Measurements from ENCODE around the gene BRINP2.
A peak's percentile ranks its signal among the peaks of the same experiment; 100 is the strongest.

Gene BRINP2

DNA sequence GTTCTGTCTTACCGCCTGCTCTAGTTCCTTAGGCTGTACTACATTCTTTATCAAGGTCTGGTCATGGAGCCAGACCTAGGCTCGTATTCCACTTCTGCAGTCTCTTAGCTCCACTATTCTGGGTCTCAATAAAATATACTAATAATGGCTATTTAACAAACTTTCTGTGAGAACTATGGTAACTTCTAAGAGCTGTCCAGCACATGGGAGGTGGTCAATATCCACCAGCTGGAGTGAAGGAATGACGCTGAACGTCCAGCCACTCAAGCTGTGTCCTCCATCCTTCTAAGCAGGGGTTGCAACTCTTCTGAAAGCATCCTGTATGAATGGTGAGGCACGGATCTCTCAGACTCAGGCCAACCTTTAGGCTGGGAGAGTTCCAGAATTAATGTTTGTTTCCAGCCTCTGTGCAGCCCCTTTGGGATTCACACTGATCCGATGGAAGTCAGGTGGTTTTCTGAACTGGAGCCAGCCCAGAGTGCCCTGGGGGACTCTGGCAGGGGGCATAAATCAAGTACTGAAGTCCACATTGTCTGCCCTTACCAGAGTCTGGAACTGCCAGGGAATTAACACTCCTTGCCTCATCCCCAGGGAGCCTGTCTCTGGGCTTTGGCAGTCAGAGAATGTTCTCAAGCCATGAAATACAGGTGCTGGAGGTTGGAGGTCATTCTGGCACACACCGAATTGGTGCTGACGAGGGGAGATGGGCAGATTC lies 57.4 kb downstream of the BRINP2 start:
- no peak for DNase-seq

DNA sequence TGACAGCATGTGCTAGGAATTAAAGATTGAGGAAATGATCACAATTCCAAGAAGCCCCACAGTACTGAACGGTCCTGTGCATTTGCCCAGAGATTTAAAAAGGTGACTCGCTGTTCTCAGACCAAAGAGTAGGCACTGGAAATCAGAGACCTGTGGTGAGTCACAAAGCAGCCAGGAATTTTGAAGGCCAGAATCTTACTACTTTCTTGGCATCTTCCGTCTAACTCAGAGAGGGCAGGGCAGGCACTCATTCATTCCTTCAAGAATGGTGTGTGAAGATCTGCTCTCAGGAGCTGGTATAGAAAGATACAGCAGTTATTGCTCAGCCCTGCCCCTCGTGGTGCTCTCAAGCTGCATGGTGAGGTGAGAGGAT lies 57.9 kb downstream of the BRINP2 start:
- DNase-seq, result peak; percentile 78

DNA sequence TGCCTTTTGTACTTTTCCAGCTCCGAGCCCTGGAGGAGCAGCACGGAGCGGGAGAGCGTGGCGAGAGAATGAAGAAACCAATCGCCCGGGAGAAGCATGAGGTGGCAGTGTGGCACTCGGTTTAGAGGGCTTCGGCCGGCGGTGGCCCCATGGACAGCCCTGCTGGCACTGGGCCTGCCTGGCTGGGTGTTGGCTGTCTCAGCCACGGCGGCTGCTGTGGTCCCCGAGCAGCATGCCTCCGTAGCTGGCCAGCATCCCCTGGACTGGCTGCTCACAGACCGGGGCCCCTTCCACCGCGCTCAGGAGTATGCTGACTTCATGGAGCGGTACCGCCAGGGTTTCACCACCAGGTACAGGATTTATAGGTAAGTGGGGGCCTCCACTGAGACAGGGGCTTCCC lies 59.0 kb downstream of the BRINP2 start:
- DNase-seq, result no peak

DNA sequence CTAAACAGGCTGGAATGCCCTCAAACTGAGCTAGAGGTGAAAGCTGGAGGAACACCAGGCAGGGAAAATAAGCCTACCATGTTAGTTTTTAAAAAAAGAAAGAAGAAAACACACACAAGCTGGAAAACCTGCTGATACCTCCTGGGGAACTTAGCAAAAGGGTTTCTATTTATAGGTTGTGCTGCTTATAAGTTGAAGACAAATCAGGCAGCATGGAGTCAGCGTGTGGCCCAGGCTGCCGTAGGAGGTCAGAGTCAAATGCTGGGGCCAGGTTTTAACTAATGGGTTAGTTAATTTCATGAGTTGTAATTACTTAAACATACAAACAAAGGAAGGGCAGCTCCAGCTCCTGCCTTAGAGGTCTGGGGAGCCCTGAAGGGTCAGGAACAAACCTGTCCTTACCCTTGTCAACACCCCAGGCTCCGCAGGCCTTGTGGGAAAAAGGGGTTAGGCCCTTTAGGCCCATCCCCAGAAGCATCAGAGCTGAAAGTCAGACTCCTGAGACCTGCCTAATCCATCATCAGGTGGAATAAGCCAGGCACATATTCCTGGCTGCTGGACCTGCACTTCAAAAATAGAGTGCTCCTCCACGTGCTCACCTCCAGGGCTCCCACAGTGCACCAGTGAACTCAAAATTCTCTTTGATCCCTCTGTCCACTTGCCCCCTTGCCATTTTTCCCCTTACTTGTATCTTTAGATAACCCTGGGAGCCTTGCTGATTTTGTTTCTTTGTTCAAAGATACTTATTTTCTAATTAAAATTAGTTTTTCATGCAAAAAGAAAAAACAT lies 59.7 kb downstream of the BRINP2 start:
- no peak for DNase-seq

DNA sequence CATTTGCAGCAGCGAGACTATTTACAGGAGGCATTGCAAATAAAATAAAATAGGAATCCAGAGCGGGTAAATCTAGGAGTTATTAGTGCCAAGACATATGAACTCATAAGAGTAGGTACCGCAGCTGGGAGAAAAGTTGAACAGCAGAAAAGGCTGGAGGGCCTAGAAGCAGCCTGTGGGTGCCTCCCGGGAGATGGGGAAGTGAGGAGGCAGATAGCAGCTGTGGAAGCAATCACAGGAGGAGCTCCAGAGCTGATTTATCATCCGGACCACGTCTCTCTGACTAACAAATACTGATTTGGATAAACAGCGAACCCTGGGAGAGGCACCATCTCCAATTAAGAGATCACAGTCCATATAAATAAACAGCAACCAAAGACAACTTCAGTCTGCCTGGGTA lies 64.6 kb downstream of the BRINP2 start:
- DNase-seq, result no peak

DNA sequence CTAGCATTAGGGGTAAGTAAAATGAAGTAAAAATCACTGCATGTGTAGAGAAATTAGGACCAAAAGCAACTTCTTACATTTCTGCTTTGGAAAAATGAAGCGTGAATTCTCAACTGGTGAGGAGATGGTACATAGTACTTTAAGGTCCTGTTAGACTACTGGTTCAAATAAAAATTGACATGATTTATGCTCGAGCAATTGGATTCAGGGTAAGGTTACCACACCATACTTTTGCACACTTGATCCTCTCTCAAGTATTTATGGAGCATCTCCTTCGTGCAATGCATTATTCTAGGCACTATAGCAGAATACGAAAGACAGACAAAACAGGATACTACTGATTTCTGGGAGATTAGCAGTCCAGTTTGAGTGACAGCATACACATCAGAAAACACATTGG lies 66.2 kb downstream of the BRINP2 start:
- no peak for DNase-seq

DNA sequence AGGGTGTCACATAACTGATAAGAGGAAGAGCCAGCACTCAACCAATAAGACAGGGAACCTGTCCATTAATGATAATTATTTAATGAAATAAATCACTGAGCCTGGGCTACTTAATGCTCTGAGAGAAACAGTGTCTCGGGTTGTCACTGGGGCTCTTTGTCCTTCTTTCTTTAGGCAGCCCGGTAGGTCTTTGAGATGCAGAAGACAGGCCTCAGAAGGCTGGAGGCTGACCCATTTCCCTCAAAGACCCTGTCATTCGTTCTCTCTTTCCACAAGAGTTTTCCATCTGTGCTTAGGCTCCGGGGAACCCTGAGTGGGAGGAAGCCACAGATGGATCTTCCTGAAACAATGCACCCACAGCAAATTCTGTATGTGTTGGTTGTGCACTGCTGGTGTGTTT lies 68.2 kb downstream of the BRINP2 start:
- DNase-seq, result no peak

DNA sequence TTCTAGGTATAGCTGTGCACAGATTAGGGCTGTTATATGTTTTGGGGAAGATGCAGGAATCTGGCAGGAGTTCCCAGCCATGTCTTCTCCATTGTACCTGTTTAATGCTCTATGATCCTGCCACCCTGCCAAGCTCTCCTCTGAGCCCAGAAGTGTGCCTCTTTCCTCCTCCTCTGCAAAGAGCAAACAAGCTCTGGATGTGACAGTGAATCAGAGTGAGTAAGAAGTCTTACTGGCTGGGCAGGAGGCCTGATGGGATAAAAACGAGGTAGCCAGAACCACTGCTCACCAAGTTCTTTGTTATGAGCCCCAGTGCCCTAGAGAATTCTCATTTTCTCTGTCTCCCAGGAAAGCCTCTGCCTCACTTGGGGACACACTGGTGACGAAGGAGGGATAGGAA lies 69.0 kb downstream of the BRINP2 start:
- DNase-seq, result no peak

DNA sequence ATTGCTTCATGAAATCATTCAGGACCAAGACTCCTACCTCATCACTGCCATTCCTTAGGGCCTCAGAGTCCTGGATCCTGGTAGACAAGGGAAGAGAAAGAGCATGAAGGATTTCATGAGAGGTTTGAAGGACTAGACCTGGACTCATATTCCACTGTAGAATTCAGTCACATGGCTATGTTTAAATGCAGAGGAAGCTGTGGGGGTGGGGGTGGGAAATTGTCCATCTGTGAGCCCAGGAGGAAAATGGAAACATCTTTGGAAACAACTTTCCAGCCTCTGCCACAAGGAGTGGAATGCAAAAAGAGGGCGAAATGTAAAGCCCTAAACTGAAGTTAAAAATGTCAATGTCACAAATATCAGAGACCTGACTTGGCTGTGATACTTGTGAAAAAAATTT lies 73.0 kb downstream of the BRINP2 start:
- no peak for DNase-seq

DNA sequence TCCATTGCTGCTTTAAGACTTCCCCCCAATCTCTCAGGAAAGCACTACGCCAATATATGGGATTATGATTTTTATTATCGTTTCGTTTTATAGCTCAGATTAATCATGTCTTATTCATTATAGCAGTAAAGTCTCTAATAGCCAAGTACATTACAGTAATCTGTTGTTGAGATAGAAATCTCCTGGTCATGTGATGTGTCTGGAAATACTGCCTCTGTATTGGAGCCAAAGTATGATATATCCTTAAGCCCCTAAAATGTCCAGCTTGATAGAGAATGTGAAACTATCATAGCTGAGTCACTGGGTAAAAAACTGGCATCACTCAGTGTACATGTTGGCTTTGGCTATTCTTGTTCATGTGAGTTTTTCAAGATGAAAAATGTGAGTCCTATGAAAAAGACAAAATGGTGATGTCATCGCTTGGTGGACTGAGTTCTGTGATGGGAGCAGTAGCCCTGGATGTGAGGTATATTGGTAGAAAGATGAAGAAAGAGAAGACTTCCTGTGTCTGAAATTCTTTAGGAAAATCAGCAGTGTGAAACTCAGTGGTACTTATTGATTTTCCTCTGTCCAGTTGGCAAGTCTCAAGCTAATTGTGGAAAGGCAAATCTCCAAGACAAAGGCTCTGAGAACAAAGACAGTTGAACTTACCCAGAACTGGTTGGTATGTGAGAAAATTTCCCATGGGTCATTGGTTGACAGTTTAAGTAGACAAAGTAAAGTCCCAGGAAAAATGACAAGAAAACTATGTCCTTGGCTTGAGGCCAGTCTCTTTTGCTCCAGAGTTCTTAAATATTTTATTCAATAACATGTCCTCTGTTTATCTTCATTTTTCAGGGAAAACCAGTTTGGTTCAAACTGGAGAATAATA lies 76.2 kb downstream of the BRINP2 start:
- DNase-seq, result peak; percentile 19

DNA sequence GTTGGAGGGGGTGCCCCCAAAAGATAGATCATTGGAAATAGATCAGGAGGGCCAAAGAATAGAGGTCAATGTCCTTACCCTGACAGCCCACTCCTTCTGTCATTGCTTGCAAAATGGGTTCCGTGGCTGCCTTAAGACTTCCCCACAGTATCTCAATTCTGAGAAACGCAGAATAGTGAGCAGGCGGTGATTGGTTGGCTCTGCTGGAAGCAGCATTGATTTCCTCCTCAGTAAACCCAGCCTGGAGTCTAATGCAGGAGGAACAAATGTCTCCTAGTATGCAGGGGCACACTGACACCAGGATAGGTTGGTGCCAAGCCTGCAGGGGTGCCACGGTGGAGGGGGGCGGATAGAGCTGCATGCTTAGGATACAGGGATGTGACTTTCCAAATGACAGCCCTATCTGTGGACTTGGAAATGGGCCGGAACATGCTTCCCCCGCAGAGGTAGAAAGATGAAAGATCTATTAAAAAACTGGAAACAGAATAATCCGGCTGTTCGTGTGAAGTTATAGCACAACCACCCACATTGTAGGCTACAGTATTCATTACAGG lies 76.9 kb downstream of the BRINP2 start:
- DNase-seq, result no peak

DNA sequence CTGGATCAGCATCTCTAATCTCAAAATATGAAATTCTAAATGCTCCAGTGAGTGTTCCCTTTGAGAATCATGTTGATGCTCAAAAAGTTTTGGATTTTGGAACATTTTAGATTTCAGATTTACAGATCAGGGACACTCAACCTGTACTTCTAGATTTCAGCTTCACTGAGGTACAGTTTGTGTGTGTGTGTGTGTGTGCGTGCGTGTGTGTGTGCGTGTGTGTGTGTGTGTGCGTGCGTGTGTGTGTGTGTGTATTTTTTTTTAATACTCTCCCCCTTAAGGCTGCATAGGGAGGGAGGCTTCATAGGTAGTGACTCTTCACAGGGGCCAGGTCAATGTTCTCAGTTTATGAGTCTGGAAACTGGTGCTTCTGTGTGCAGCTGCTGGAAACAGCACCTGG lies 77.5 kb downstream of the BRINP2 start:
- DNase-seq, result no peak

DNA sequence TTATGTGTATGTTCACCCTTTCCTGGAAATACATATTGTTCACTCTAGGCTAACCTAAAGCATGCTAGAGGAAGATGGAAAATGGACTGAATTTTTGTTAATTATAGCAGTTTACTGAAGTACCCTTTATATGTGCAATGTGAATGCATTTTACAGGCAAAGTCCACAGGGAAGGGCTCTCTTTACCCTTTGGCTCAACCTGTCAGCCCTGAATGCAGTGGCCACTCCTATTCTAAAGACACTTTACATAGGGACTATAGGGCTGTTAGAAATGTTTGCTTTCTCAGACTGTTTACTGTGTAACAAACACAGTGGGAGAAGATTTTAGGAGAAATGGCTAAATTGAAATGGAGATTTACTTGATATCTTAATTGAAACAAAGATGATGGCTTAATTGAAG lies 78.5 kb downstream of the BRINP2 start:
- no peak for DNase-seq

DNA sequence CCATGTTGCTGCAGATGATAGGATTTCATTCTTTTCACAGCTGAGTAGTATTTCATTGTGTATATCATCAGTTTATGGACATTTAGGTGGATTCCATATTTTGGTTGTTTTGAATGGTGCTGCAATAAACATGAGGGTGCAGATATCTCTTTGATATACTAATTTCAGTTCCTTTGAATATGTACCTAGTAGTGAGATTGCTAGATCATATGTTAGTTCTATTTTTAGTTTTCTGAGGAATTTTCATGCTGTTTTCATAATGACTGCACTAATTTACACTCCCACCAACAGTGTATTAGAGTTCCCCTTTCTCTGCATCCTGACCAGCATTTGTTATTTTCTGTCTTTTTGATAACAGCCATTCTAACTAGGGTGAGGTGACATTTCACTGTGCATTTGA lies 82.1 kb downstream of the BRINP2 start:
- no peak for DNase-seq

DNA sequence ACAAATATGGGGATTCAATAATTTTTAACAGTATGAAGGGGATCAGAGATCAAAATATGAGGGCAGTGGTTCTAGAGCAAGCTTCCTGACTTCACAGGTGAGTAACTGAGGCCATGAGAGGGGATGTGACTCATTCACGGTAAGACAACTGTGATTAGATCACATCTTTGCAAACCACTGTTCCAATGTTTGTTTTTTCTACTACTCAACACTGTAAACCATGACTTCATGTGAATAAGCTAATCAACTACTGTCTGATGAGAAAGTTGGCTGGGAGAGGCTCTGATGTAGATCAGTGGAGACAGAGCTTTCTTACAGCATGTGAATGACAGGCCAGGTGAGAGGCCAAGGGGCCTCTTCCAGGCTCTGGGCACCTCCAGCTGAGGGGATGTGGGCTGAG lies 84.7 kb downstream of the BRINP2 start:
- peak; percentile 14 for DNase-seq

DNA sequence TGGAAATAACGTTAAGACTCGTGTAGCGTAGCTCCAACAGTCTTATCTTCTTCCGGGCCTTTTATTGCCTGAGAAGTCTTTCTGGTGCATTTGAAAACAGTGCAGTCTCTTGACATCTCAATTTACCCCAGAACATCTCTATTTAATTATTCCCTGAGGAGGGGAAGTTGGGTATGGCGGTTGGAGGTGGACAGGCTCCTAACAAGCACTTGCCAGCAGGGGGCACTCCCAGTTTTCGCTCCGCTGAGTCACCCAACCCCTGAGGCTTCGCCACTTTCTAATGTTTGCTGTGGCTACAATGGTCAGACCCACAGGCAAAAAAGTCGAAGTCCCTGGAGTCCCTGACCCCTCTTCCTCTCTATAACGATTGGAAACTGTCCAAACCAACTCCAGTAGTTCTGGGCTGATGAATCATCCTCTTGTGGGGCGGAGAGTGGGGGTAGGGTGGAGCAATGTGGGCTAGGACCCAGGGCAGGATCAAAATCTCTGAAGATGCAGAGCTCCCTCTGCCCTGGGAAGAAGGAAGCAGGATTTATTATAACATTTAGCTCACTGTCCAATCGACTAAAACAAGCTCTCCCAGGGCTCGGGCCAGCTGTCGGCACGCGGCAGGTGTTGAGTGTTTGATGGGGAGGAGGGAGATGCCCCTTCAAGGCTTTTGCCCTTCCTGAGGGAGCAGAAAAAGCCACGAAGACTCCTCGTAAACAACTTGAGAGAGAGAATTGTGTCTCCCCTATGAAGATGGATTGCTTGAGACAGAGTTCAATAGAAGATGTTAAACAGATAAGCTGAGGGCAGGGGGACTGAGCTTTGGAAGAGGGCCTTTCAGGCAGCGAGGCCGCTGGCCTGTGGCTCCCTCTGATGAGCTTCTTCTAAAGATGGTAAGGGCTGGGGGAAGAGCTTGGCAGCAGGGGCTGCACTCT lies 85.7 kb downstream of the BRINP2 start:
- DNase-seq, result peak; percentile 97

DNA sequence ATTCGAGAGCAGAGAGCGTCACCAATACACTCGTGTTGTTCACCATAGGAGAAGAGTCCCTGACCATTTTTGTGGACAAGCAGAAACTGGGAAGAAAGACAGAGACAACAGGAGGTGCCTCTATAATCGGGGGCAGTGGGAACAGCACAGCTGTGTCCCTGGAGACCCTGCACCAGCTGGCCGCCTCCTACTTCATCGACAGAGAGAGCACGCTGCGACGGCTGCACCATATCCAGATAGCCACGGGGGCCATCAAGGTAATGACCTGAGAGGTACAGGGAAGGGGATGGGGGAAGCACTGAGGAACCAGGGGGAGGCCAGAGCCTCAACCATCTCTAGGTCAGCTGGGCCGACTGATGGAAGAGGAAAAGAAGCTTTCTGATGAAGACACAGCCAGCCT lies 86.4 kb downstream of the BRINP2 start:
- no peak for DNase-seq

DNA sequence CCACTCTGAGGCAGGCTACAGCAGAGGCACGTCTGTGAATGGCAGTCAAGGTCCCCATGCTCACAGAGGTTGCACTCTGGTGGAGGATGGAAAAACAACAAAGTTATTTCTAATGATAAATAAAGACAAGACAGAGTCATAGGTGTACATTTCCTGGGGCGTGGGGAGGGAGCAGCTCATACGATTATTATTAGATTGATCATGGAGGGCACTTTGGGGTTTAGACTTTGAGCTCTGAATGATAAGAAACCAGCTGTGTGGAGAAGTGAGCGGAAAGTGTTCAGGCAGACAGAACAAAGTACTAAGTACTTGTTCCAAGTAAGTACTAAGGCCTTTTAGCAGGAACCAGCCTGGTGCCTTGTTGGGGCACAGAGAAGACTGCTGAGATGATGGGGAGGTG lies 86.8 kb downstream of the BRINP2 start:
- no peak for DNase-seq

DNA sequence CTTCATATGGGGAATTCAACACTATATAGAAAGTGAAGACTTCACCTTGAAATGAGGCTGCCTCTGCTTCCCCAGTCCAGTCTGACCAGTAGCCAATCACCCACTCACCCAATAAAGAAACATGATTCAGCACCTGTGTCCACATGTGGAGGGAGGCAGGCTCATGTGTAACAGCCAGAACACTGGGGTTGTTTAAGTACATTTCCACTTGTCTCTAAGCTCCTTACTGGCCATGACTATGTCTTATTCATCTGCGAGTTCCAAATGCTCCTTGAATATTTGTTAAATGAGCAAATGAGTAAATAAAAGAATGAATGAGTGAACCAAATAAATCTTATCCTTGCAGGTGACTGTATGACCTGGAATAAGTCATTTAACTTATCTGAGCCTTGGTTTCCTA lies 100.1 kb downstream of the BRINP2 start:
- no peak for DNase-seq

DNA sequence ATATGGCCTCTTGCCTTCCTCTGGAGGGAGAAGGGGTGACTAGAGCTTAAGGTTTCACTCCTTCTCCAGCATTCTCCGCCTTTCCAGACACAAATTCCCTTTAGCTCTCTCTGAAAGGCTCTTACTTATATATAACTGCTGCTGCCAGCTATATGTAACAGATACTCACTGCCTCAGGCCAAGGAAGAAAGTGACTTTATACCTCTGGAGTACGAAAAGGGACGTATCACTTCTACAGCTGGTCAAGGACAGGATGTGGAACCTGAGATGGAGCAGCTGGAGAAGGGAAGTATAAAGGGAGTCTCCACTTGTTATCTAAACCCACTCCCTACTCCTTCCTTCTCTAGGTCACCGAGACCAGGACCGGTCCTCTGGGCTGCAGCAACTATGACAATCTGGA lies 102.4 kb downstream of the BRINP2 start:
- DNase-seq, result no peak

DNA sequence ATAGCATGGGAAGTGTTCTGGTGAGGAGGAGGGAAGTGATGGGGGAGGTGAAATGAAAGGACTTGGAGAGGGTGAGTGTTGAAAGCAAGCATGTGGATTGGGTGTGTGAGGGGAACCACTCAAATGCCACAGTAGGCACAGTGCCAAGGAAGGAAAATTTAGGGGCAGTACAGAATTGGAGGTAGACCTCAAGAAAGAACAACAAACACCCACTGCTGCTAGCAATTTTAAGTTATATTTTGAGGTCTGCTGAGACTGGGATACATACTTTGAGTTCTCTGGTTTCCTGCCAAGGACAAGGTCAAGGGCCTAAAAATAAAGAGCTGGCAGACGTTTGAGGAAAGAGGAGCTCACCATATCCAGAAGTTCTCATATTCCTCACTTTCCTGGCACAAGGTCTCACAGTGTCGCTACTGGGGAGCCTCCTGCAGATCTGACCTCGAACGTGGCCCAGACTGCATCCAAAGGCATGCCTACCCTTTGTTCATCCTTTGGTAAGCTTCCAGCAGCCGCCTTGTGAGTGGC lies 104.0 kb downstream of the BRINP2 start:
- peak; percentile 91 for DNase-seq

DNA sequence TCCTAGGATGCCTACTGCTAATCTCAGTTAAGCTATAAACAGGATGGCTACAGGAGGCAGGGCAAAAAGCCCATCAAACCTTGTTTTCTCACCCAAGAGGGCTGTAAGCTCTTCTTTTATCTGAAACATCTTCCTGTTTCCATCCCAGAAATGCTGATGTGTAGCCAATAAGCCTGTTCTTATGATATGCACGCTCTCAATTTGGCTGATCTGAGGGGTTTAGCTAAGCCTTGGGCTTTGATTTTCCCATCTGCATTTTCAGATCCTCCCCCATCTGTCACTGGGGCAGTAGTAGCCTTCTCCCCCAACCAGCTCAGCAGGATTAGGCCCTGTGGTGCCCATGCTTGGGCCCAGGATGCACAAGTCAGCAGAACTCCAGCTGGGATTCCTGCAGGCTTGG lies 105.0 kb downstream of the BRINP2 start:
- DNase-seq, result no peak

All from fibroblast of upper back skin (primary cell).